WTC11 (cell line): ENCODE results near the gene RDH16. TPM values are rescaled to one million over a fixed set of nuclear protein-coding genes. Genes with fewer than 3 reads are reported as not detected.

Source experiments
- ATAC-seq: fragments of 200-7000 bp; cut with Tn5 transposase; 2 replicates; pipeline ENCODE4 v1.10.0; 2021; ENCODE audit warnings: mild to moderate bottlenecking, moderate library complexity
- CTCF ChIA-PET: fragments of 300-600 bp; sonication (Branson Sonifier 250); formaldehyde crosslinking; loops from one replicate; lab custom pipeline; 2021; ENCODE audit warnings: antibody characterized with exemption; lab: Charles Lee
- POLR2A ChIA-PET: fragments of 350-600 bp; sonication (Branson Sonifier 250); formaldehyde crosslinking; loops from one replicate; lab custom pipeline; 2021; ENCODE audit warnings: antibody characterized with exemption; lab: Charles Lee
- DNase-seq: peaks from one replicate; pipeline ENCODE4 v3.0.0; 2021; ENCODE audit warnings: low spot score
- H3K27ac Mint-ChIP-seq: 2 replicates; pipeline ENCODE4 v1.8.0; 2021; ENCODE audit warnings: mixed read lengths
- H3K27me3 Mint-ChIP-seq: 2 replicates; pipeline ENCODE4 v1.8.0; 2021; ENCODE audit warnings: low read depth, mild to moderate bottlenecking, moderate library complexity, mixed read lengths
- H3K36me3 Mint-ChIP-seq: 2 replicates; pipeline ENCODE4 v1.8.0; 2021; ENCODE audit warnings: mixed read lengths
- H3K4me1 Mint-ChIP-seq: 2 replicates; pipeline ENCODE4 v1.8.0; 2022; ENCODE audit warnings: mixed read lengths
- H3K4me3 Mint-ChIP-seq: 2 replicates; pipeline ENCODE4 v1.8.0; 2021; ENCODE audit warnings: mild to moderate bottlenecking, moderate library complexity, mixed read lengths
- H3K9me3 Mint-ChIP-seq: 2 replicates; pipeline ENCODE4 v1.8.0; 2021; ENCODE audit warnings: mixed read lengths
- CREM ChIP-seq: sonication (generic); formaldehyde crosslinking; IDR thresholded peaks from 2 replicates; pipeline ENCODE4 v1.8.1; 2022; ENCODE audit warnings: mild to moderate bottlenecking, missing genetic modification reagents, moderate library complexity
- GTF2I ChIP-seq: fragments of 250-450 bp; sonication (Bioruptor Pico); conservative IDR thresholded peaks from 2 replicates; pipeline ENCODE4 v1.4.0; 2021; ENCODE audit warnings: mild to moderate bottlenecking
- IRF2 ChIP-seq: sonication (generic); formaldehyde crosslinking; IDR thresholded peaks from 2 replicates; pipeline ENCODE4 v1.8.0; 2022; ENCODE audit warnings: low read depth, missing genetic modification reagents, borderline replicate concordance
- JUN ChIP-seq: sonication (generic); formaldehyde crosslinking; IDR thresholded peaks from 2 replicates; pipeline ENCODE4 v1.8.0; 2023; ENCODE audit warnings: mild to moderate bottlenecking, missing genetic modification reagents
- MXD4 ChIP-seq: fragments of 250-450 bp; sonication (Bioruptor Pico); IDR thresholded peaks from 2 replicates; pipeline ENCODE4 v1.8.0; 2021; ENCODE audit warnings: mild to moderate bottlenecking, moderate library complexity, borderline replicate concordance
- NFATC4 ChIP-seq: fragments of 250-450 bp; sonication (Bioruptor Pico); IDR thresholded peaks from 2 replicates; pipeline ENCODE4 v1.9.0; 2021; ENCODE audit warnings: mild to moderate bottlenecking
- NFYB ChIP-seq: sonication (generic); formaldehyde crosslinking; conservative IDR thresholded peaks from 2 replicates; pipeline ENCODE4 v1.8.0; 2022; ENCODE audit warnings: low read depth, missing genetic modification reagents
- NR2C2 ChIP-seq: sonication (generic); formaldehyde crosslinking; IDR thresholded peaks from 2 replicates; pipeline ENCODE4 v1.8.0; 2022; ENCODE audit warnings: mild to moderate bottlenecking, missing genetic modification reagents
- PRRX2 ChIP-seq: fragments of 250-450 bp; sonication (Bioruptor Pico); IDR thresholded peaks from 2 replicates; pipeline ENCODE4 v1.8.0; 2021; ENCODE audit warnings: mild to moderate bottlenecking
- SMAD4 ChIP-seq: sonication (generic); formaldehyde crosslinking; IDR thresholded peaks from 2 replicates; pipeline ENCODE4 v1.8.0; 2022; ENCODE audit warnings: mild to moderate bottlenecking, missing genetic modification reagents
- SOX15 ChIP-seq: fragments of 250-450 bp; sonication (Bioruptor Pico); IDR thresholded peaks from 2 replicates; pipeline ENCODE4 v1.9.0; 2021; ENCODE audit warnings: mild to moderate bottlenecking
- total RNA-seq: library from RNA; stranded (reverse); gene quantifications from 3 replicates; pipeline ENCODE4 v1.2.3, GENCODE V29; 2021
- TF ChIP-seq, protein P1 (sequence below): sonication (generic); formaldehyde crosslinking; IDR thresholded peaks from 2 replicates; pipeline ENCODE4 v1.8.1; 2022; ENCODE audit warnings: missing genetic modification reagents, borderline replicate concordance
- TF ChIP-seq, protein P2 (sequence below): sonication (generic); formaldehyde crosslinking; IDR thresholded peaks from 2 replicates; pipeline ENCODE4 v1.8.0; 2022; ENCODE audit warnings: mild to moderate bottlenecking, missing genetic modification reagents
- TF ChIP-seq, protein P3 (sequence below): fragments of 250-450 bp; sonication (Bioruptor Pico); IDR thresholded peaks from 2 replicates; pipeline ENCODE4 v1.8.0; 2021; ENCODE audit warnings: mild to moderate bottlenecking
- TF ChIP-seq, protein P4 (sequence below): fragments of 250-450 bp; sonication (Bioruptor Pico); conservative IDR thresholded peaks from 2 replicates; pipeline ENCODE4 v1.9.0; 2021; ENCODE audit warnings: mild to moderate bottlenecking
- TF ChIP-seq, protein P5 (sequence below): sonication (generic); formaldehyde crosslinking; IDR thresholded peaks from 2 replicates; pipeline ENCODE4 v1.8.0; 2023; ENCODE audit warnings: missing genetic modification reagents, mild to moderate bottlenecking, borderline replicate concordance
- TF ChIP-seq, protein P6 (sequence below): sonication (generic); formaldehyde crosslinking; IDR thresholded peaks from 2 replicates; pipeline ENCODE4 v1.8.1; 2023; ENCODE audit warnings: mild to moderate bottlenecking, moderate library complexity, missing genetic modification reagents

RDH16 gene
- total RNA-seq, 1 experiment from 2014 or later, result 1.0 TPM

DNA sequence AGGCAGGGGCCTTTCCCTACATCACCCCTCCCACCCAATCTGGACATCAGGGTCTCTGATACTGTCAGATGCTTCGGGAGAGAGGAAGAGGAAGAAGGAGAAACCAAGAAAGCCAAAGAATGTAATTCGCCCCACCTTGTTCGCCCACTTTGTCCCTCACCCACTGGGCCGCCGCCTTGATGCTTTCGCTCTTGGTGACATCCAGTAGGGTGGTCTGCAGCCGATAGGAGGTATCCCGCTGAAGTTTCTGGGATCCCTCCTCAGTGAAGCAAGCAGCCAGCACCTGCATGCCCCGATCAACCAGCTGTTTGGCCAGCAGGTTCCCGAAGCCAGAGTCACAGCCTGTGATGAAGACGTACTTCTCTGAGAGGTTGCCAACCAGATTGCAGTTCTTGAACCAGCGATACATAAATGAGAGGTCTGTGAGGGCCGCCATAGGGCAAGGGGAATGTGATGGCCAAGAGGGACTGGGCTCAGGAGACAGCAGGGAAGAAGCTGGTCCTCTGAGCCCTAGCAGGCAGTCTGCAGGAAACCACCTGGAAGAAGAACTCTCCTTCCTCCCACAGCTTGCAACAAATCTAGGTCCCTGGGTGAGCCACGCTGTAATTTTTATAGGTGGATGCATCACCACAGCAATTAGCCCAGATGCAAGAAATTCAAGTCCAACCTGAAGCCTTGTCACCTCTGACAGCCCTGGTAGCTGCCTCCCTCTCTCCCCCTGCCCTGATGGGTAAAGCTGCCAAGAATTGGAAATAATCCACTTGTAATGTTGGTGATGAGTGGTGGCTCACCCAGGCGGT is 23.4 kb downstream of the RDH16 start, which contains the start of gene SDR9C7:
Gene SDR9C7, minus strand, starts transcription at position 583 of the 800 bp plus-strand sequence. Its CDS starts 147 bp downstream, at position 436.
- no peak for ATAC-seq
- TF ChIP-seq, protein P1, sequence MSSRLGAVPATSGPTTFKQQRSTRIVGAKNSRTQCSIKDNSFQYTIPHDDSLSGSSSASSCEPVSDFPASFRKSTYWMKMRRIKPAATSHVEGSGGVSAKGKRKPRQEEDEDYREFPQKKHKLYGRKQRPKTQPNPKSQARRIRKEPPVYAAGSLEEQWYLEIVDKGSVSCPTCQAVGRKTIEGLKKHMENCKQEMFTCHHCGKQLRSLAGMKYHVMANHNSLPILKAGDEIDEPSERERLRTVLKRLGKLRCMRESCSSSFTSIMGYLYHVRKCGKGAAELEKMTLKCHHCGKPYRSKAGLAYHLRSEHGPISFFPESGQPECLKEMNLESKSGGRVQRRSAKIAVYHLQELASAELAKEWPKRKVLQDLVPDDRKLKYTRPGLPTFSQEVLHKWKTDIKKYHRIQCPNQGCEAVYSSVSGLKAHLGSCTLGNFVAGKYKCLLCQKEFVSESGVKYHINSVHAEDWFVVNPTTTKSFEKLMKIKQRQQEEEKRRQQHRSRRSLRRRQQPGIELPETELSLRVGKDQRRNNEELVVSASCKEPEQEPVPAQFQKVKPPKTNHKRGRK, result no peak
- no peak for TF ChIP-seq SOX15 (CRISPR knock-in tag)
- TF ChIP-seq, protein P2, sequence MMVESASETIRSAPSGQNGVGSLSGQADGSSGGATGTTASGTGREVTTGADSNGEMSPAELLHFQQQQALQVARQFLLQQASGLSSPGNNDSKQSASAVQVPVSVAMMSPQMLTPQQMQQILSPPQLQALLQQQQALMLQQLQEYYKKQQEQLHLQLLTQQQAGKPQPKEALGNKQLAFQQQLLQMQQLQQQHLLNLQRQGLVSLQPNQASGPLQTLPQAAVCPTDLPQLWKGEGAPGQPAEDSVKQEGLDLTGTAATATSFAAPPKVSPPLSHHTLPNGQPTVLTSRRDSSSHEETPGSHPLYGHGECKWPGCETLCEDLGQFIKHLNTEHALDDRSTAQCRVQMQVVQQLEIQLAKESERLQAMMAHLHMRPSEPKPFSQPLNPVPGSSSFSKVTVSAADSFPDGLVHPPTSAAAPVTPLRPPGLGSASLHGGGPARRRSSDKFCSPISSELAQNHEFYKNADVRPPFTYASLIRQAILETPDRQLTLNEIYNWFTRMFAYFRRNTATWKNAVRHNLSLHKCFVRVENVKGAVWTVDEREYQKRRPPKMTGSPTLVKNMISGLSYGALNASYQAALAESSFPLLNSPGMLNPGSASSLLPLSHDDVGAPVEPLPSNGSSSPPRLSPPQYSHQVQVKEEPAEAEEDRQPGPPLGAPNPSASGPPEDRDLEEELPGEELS (CRISPR knock-in tag), result no peak
- TF ChIP-seq, protein P3, sequence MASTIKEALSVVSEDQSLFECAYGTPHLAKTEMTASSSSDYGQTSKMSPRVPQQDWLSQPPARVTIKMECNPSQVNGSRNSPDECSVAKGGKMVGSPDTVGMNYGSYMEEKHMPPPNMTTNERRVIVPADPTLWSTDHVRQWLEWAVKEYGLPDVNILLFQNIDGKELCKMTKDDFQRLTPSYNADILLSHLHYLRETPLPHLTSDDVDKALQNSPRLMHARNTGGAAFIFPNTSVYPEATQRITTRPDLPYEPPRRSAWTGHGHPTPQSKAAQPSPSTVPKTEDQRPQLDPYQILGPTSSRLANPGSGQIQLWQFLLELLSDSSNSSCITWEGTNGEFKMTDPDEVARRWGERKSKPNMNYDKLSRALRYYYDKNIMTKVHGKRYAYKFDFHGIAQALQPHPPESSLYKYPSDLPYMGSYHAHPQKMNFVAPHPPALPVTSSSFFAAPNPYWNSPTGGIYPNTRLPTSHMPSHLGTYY, result no peak
- TF ChIP-seq NFYB, result no peak
- TF ChIP-seq, protein P4, sequence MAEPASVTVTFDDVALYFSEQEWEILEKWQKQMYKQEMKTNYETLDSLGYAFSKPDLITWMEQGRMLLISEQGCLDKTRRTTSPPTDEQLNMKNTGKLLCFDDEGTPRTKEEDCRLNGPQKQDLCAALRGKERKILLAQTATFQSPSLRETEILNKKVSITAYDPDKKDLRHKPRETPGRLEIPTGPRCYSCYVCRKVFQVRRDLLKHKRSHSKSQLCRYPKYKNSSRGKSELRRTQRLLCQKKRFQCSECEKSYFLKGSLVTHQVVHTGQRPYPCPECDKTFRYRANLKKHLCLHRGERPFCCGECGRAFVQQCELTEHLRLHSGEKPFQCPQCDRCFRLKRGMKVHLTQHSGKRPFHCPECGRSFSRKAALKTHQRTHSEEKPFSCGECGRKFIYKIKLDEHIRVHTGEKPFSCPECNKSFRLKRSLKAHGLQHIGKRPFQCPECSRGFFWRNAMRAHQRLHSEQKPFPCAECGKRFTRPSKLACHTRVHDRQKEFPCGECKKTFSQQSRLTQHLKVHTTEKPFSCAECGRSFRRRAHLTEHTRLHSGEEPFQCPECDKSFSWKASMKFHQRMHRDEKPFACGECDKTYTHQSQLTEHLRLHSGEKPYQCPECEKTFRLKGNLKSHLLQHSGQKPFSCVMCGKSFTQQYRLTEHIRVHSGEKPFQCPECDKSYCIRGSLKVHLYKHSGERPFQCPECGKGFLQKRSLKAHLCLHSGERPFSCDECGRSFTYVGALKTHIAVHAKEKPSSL, result no peak
- TF ChIP-seq, all 79 proteins: peak for 0
- Mint-ChIP-seq H3K27ac (no peak within 1 kb of the TSS), H3K4me3 (no peak within 1 kb of the TSS), H3K9me3 (no peaks in the 10 kb centered on the region), H3K27me3 (peaks cover 12% of the 10 kb centered on the region), H3K36me3 (no peaks in the 10 kb centered on the region), H3K4me1 (peaks cover 28% of the 10 kb centered on the region)
- ChIA-PET CTCF (interaction anchor here (0.8 to 1.1 kb wide), 2 partner anchors 55 to 67 kb away, joined by 3 read pairs; no protein-coding TSS in a partner anchor), POLR2A (no interaction called here)
- no peak for DNase-seq

DNA sequence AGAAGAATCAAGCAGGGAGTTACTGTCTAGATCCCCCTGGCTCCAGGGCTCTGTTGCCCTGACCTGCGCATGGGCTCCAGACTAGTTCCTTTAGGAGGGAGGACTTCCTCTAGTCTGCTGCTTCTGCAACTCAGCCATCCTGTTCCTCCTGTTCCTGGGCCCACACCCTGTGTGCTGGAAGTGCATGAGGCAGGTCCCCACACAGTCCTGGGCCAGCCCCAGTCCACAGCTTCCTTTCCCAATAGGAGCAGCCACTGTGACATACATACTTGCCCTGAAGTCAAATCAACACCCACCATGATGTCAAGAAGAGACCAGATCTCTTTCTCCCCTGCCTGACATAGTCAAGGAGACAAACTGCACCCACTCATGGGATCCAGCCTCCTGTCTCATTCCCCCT is 24.5 kb downstream of the RDH16 start:
- peaks cover 37% of the 10 kb centered on the region for H3K4me1 Mint-ChIP-seq
- H3K27ac Mint-ChIP-seq, result no peak overlapping the region
- H3K27me3 Mint-ChIP-seq, result peaks cover 12% of the 10 kb centered on the region
- ATAC-seq (no peak), DNase-seq (no peak)
- ChIA-PET POLR2A (no interaction called here), CTCF (interaction anchor here (0.8 to 2.3 kb wide), 2 partner anchors 68 to 243 kb away, joined by 3 to 10 read pairs; no protein-coding TSS in a partner anchor)
- no peak for TF ChIP-seq JUN (CRISPR knock-in tag)
- no peak for TF ChIP-seq PRRX2 (CRISPR knock-in tag)
- no peak for TF ChIP-seq NR2C2 (CRISPR knock-in tag)
- TF ChIP-seq, protein P5, sequence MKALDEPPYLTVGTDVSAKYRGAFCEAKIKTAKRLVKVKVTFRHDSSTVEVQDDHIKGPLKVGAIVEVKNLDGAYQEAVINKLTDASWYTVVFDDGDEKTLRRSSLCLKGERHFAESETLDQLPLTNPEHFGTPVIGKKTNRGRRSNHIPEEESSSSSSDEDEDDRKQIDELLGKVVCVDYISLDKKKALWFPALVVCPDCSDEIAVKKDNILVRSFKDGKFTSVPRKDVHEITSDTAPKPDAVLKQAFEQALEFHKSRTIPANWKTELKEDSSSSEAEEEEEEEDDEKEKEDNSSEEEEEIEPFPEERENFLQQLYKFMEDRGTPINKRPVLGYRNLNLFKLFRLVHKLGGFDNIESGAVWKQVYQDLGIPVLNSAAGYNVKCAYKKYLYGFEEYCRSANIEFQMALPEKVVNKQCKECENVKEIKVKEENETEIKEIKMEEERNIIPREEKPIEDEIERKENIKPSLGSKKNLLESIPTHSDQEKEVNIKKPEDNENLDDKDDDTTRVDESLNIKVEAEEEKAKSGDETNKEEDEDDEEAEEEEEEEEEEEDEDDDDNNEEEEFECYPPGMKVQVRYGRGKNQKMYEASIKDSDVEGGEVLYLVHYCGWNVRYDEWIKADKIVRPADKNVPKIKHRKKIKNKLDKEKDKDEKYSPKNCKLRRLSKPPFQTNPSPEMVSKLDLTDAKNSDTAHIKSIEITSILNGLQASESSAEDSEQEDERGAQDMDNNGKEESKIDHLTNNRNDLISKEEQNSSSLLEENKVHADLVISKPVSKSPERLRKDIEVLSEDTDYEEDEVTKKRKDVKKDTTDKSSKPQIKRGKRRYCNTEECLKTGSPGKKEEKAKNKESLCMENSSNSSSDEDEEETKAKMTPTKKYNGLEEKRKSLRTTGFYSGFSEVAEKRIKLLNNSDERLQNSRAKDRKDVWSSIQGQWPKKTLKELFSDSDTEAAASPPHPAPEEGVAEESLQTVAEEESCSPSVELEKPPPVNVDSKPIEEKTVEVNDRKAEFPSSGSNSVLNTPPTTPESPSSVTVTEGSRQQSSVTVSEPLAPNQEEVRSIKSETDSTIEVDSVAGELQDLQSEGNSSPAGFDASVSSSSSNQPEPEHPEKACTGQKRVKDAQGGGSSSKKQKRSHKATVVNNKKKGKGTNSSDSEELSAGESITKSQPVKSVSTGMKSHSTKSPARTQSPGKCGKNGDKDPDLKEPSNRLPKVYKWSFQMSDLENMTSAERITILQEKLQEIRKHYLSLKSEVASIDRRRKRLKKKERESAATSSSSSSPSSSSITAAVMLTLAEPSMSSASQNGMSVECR (CRISPR knock-in tag), result no peak
- TF ChIP-seq IRF2, result no peak
- no peak for TF ChIP-seq NFATC4 (CRISPR knock-in tag)
- TF ChIP-seq NFYB, result no peak
- no peak for TF ChIP-seq MXD4 (CRISPR knock-in tag)
- no peak for TF ChIP-seq SMAD4 (CRISPR knock-in tag)
- no peak for TF ChIP-seq GTF2I
- TF ChIP-seq, protein P6, sequence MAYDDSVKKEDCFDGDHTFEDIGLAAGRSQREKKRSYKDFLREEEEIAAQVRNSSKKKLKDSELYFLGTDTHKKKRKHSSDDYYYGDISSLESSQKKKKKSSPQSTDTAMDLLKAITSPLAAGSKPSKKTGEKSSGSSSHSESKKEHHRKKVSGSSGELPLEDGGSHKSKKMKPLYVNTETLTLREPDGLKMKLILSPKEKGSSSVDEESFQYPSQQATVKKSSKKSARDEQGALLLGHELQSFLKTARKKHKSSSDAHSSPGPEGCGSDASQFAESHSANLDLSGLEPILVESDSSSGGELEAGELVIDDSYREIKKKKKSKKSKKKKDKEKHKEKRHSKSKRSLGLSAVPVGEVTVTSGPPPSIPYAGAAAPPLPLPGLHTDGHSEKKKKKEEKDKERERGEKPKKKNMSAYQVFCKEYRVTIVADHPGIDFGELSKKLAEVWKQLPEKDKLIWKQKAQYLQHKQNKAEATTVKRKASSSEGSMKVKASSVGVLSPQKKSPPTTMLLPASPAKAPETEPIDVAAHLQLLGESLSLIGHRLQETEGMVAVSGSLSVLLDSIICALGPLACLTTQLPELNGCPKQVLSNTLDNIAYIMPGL, result no peak
- TF ChIP-seq CREM (CRISPR knock-in tag), result no peak
- no peaks in the 10 kb centered on the region for H3K9me3 Mint-ChIP-seq
- no peak overlapping the region for H3K4me3 Mint-ChIP-seq
- H3K36me3 Mint-ChIP-seq, result no peaks in the 10 kb centered on the region
